ENCODE results near the gene RFPL2. TPM values are rescaled to one million over a fixed set of nuclear protein-coding genes. Genes with fewer than 3 reads are reported as not detected.
"Not testable (repeated sequence)": the region's sequence is repeated elsewhere in the genome, so short reads cannot be mapped to it uniquely, and the experiment has no call there.

The RFPL2 gene
- total RNA-seq, 1 donor from 2014 or later = 11.8 TPM

DNA sequence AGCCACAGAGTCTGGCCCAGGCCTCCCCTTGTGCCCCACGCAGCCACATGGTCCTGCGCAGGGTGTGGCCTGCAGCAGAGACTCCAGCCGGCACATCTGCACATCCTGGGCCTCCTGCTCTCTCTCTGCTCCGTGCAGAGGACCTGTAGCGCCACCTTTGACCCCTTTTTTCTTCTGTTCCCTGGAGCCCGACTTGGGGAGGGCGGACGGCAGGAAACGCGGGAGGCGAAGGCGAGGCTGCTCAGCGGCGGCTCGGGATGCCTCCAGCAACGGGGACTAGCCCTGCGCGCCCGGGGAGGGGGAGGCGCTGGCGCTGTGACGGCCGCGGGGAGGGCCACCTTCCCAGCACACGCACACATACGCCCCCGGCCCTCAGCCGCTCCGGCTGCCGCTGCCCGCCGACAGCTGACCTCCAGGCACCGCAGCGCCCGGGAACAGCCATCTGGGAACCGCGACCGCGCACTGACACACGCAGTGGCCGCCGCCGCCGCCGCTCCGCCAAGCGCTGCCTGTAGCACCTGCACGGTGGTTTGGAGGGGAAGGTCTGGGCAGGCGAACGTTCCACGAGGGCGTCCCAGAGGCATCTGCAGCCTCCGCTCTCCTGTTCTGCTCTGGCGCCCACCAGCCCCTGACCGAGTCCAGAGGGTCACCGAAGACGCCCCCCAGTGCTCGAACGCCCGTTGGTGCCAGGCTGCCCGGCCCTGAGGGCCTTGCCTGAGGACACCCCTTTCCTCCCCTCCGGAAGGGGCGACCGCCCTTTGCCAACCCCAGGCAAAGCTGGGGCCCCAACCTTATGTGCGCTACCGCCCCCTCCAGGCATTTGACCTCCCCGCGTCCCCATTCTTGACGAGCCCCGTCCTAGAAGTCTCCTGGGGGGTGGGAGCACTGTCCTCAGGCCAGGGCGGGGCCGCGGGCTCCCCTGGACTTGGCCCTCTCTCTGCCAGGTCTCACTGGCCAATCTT, 28.9 kb downstream of the RFPL2 start:
- Mint-ChIP-seq H3K27ac (ENCODE audit: unreplicated experiment) (no peak overlapping the region), H3K27me3 (ENCODE audit: unreplicated experiment) (peaks cover 14% of the 10 kb centered on the region), H3K9me3 (ENCODE audit: unreplicated experiment) (no peaks in the 10 kb centered on the region), H3K4me1 (ENCODE audit: unreplicated experiment) (peaks cover 12% of the 10 kb centered on the region), H3K4me3 (ENCODE audit: unreplicated experiment) (no peak overlapping the region), H3K36me3 (ENCODE audit: low read depth, unreplicated experiment) (no peaks in the 10 kb centered on the region)
- TF ChIP-seq, protein P1, sequence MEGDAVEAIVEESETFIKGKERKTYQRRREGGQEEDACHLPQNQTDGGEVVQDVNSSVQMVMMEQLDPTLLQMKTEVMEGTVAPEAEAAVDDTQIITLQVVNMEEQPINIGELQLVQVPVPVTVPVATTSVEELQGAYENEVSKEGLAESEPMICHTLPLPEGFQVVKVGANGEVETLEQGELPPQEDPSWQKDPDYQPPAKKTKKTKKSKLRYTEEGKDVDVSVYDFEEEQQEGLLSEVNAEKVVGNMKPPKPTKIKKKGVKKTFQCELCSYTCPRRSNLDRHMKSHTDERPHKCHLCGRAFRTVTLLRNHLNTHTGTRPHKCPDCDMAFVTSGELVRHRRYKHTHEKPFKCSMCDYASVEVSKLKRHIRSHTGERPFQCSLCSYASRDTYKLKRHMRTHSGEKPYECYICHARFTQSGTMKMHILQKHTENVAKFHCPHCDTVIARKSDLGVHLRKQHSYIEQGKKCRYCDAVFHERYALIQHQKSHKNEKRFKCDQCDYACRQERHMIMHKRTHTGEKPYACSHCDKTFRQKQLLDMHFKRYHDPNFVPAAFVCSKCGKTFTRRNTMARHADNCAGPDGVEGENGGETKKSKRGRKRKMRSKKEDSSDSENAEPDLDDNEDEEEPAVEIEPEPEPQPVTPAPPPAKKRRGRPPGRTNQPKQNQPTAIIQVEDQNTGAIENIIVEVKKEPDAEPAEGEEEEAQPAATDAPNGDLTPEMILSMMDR (IDR thresholded peaks at IDR 0.05; ENCODE audit: unreplicated experiment) = no peak
- DNase-seq (ENCODE audit: low spot score) = peak; percentile 44

GRCh38 chr22:32175115-32175514, 29.8 kb downstream of the RFPL2 start:
- Mint-ChIP-seq H3K4me3 (ENCODE audit: unreplicated experiment) (no peak overlapping the region), H3K9me3 (ENCODE audit: unreplicated experiment) (no peaks in the 10 kb centered on the region), H3K27me3 (ENCODE audit: unreplicated experiment) (peaks cover 14% of the 10 kb centered on the region), H3K36me3 (ENCODE audit: low read depth, unreplicated experiment) (no peaks in the 10 kb centered on the region), H3K4me1 (ENCODE audit: unreplicated experiment) (peaks cover 12% of the 10 kb centered on the region), H3K27ac (ENCODE audit: unreplicated experiment) (no peak overlapping the region)
- TF ChIP-seq, protein P1 (IDR thresholded peaks at IDR 0.05; ENCODE audit: unreplicated experiment) = no peak
- DNase-seq (ENCODE audit: low spot score) = no peak

GRCh38 chr22:32165681-32166080, 39.2 kb downstream of the RFPL2 start:
- DNase-seq (ENCODE audit: low spot score) = no peak
- Mint-ChIP-seq H3K27me3 (ENCODE audit: unreplicated experiment) (no peaks in the 10 kb centered on the region), H3K4me1 (ENCODE audit: unreplicated experiment) (peaks cover 17% of the 10 kb centered on the region), H3K9me3 (ENCODE audit: unreplicated experiment) (no peaks in the 10 kb centered on the region), H3K4me3 (ENCODE audit: unreplicated experiment) (no peak overlapping the region), H3K27ac (ENCODE audit: unreplicated experiment) (no peak overlapping the region), H3K36me3 (ENCODE audit: low read depth, unreplicated experiment) (no peaks in the 10 kb centered on the region)
- TF ChIP-seq, protein P1 (IDR thresholded peaks at IDR 0.05; ENCODE audit: unreplicated experiment) = no peak

GRCh38 chr22:32164075-32164860, 40.6 kb downstream of the RFPL2 start:
- no peaks in the 10 kb centered on the region for H3K27me3 Mint-ChIP-seq (ENCODE audit: unreplicated experiment)
- H3K9me3 Mint-ChIP-seq (ENCODE audit: unreplicated experiment) = no peaks in the 10 kb centered on the region
- H3K27ac Mint-ChIP-seq (ENCODE audit: unreplicated experiment) = no peak overlapping the region
- no peaks in the 10 kb centered on the region for H3K36me3 Mint-ChIP-seq (ENCODE audit: low read depth, unreplicated experiment)
- H3K4me3 Mint-ChIP-seq (ENCODE audit: unreplicated experiment) = no peak overlapping the region
- peaks cover 17% of the 10 kb centered on the region for H3K4me1 Mint-ChIP-seq (ENCODE audit: unreplicated experiment)
- no peak for DNase-seq (ENCODE audit: low spot score)
- TF ChIP-seq, protein P1 (IDR thresholded peaks at IDR 0.05; ENCODE audit: unreplicated experiment) = no peak

DNA sequence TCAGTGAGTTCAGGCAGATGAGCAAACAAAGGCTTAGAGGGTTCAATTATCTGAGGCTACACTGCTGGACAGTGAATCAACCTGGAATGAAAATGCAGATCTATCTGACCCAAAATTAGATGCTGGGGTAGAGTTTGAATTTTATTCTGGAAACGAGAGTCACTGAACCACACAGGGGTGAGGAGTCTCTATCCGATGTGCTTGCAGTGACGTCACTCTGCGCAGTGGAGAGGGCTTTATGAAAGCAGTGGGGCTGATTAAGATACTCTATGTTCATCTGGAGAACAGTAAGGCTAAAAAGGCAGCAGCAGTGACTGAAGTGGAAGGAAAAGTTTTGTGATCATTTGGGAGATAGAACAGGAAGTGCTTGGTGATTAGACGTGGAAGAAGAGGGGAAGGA, 44.5 kb downstream of the RFPL2 start:
- not testable (repeated sequence) for H3K27me3 Mint-ChIP-seq (ENCODE audit: unreplicated experiment); H3K4me3 Mint-ChIP-seq (ENCODE audit: unreplicated experiment); H3K27ac Mint-ChIP-seq (ENCODE audit: unreplicated experiment); H3K36me3 Mint-ChIP-seq (ENCODE audit: low read depth, unreplicated experiment); DNase-seq (ENCODE audit: low spot score); H3K9me3 Mint-ChIP-seq (ENCODE audit: unreplicated experiment)
- H3K4me1 Mint-ChIP-seq (ENCODE audit: unreplicated experiment) = peaks cover 10% of the 10 kb centered on the region

Measured in endothelial cell (in vitro differentiated cells).